ENCODE data around the gene IQSEC3.

The IQSEC3 gene

GRCh38 chr12:163406-163986, 96.9 kb downstream of the IQSEC3 start:
- DNase-seq (ENCODE audit: low read depth in 2 of 2), result no peak

- DNase-seq (ENCODE audit: low read depth in 2 of 2), result no peak
Measured at GRCh38 chr12:164207-164606, 97.6 kb downstream of the IQSEC3 start.

- no peak for DNase-seq (ENCODE audit: low read depth in 2 of 2)
Measured at GRCh38 chr12:165862-166368, 99.3 kb downstream of the IQSEC3 start.

DNA sequence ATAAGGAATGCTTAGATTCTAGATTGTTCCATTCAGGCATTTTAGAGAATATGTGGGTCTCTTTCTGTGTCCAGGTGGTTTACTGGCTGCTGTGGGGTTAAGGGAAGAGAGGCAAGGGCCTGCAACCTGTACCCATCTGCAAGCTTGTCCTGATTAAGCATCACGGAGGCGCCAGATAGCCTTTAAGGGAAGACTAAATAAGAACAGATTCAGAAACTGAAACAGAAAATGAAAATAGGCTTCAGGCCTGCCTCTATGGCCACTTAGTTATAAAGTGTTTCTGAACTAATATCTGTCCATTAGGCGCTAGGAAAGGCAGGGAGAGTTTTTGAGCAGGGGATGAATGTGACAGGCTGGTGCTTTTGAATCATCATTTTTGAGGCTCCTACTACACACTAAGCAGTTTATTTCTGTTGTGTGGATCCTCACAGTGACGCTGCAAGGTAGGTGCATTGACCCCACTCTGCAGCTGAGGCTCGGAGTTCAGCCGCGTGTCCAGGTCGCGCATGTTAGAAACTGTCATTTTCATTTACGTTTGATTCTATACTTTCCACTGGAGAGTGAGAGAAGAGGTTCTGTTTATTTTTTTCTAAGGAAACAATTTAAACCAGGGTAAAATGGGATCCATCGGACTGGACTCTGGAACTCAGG, 100.0 kb downstream of the IQSEC3 start:
- no peak for DNase-seq (ENCODE audit: low read depth in 2 of 2)

DNA sequence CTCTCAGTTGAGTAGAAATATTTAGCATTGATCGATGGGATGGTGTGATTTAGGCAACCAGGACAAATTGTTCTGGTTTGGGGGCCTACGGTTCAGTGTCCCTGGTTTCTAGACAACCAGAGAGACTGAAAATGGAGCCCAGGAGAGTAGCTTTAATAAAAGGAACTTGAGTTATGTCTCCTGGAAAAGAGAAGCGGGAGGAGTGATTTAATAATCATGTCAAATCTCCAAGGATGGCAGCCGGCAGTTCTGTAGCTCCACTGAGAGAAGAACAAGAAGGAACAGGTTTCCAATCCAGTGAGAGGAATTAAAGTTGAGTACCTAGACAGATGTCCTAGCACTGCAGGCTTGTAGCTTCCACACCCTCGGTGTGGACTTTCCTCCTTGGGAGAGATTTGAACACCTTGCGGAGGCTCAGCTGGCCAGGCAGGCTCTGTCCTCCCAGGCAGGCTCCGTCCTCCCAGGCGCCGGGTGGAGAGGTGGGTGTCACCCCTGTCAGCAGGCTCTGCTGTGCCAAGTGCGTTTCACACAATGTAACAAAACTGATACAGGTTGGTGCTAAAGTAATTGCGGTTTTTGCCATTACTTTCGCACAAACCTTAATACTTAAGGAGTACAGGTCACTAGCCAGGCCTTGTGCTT, 101.5 kb downstream of the IQSEC3 start:
- DNase-seq (ENCODE audit: low read depth in 2 of 2), result no peak

DNA sequence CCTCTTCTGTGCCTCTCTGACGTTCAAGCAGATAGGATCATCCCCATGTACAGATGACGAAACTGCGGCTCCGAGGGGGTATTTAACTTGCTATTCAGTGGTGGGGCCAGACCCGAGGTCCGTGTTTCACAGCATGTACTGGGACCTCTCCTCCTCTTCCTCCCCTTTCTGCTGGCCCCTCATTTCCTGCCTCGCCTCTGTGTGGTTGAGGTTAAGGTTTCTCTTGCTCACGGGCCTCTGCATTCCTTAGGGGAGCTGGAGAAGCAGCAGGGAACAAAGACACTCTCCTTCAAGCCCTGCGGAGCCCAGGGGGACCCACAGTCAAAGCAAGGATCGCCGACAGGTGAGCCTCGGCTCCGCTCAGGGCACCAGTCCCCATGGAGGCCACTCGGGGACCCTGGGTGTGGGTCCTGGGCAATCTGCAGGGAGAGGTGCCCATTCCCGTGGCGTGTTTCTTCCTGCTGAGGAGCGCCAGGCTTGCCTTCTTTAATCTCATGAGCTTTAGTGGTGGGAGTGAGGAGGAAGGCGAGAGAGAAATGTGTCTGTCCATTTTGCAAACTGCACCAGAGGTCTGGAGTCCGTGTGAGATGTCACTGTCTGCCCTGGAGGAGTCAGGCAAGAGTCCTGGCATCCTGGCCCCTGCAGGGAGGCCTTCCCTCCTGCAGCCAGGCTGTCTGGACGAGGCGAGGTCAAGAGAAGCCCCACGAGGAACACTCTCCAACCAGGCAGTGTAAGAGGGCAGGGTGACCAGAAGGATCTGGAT, 102.4 kb downstream of the IQSEC3 start:
- no peak for DNase-seq (ENCODE audit: low read depth in 2 of 2)

GRCh38 chr12:169528-170370, 103.2 kb downstream of the IQSEC3 start:
- no peak for DNase-seq (ENCODE audit: low read depth in 2 of 2)

- no peak for DNase-seq (ENCODE audit: low read depth in 2 of 2)
Measured at GRCh38 chr12:170371-171225, 104.0 kb downstream of the IQSEC3 start.

- DNase-seq (ENCODE audit: low read depth in 2 of 2), result no peak
Measured at GRCh38 chr12:171276-171675, 104.7 kb downstream of the IQSEC3 start.

- no peak for DNase-seq (ENCODE audit: low read depth in 2 of 2)
Measured at GRCh38 chr12:171743-172676, 105.4 kb downstream of the IQSEC3 start.

GRCh38 chr12:172732-173161, 106.2 kb downstream of the IQSEC3 start:
- DNase-seq (ENCODE audit: low read depth in 2 of 2), result no peak

DNA sequence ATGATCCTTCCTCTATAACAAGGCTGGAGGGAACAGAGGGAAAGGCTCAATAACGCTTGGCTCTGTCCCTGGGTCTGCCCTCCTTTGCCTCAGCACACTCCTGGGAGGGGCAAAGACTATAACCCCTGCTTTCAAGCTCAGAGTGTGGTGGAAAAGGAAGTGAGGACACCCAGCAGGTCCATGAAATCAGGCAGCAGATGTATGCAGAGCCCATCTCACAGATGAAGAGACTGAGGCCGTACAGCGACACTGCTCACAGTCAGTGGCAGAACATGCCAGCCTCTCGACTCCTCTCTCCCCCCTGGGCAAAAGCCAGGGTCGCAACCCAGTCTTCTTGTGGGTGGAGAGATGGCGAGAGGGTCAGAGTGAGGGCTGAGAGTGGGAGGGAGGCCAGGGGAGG, 107.6 kb downstream of the IQSEC3 start:
- DNase-seq (ENCODE audit: low read depth in 2 of 2), result no peak

DNA sequence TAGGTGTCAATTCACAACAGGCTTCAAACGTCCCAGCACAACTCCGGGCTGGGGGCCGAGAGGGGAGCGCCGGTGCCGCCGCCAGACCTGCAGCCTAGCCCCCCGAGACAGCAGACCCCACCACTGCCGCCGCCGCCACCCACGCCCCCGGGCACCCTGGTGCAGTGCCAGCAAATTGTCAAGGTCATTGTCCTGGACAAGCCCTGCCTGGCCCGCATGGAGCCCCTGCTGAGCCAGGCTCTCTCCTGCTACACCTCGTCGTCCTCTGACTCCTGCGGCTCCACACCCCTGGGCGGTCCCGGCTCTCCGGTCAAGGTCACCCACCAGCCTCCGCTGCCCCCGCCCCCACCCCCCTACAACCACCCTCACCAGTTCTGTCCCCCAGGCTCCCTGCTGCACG, 108.0 kb downstream of the IQSEC3 start:
- no peak for DNase-seq (ENCODE audit: low read depth in 2 of 2)

DNA sequence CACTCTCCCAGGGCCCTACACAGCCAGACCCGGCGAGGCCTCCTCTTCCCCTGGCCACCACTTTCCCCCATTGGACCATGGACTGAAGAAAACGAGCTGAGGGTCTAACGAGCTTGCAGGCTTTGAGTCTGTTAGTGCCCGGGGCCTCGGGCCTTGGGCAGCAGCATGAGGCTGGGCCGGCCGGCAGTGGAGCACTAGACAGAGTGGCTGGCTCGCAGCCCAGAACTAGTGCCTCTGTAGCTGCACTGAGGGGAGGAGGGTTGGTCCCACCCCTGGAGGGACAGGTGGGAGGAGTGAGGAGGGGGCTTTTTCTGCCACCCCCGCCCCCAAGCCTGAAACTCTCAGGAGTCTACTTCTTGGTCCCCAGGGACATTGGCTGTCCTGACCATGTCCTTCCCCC, 108.7 kb downstream of the IQSEC3 start:
- no peak for DNase-seq (ENCODE audit: low read depth in 2 of 2)

GRCh38 chr12:175759-176158, 109.2 kb downstream of the IQSEC3 start:
- no peak for DNase-seq (ENCODE audit: low read depth in 2 of 2)

- no peak for DNase-seq (ENCODE audit: low read depth in 2 of 2)
Measured at GRCh38 chr12:176321-177181, 110.0 kb downstream of the IQSEC3 start.

- DNase-seq (ENCODE audit: low read depth in 2 of 2), result no peak
Measured at GRCh38 chr12:177336-177979, 110.9 kb downstream of the IQSEC3 start.
